ENCODE measurements around the gene PCDHGB4. TPM values are rescaled to one million over a fixed set of nuclear protein-coding genes. Genes with fewer than 3 reads are reported as not detected.
"Not testable (repeated sequence)": the region's sequence is repeated elsewhere in the genome, so short reads cannot be mapped to it uniquely, and the experiment has no call there.

PCDHGB4 gene
- polyA plus RNA-seq, 2 of the 4 experiments (the other 2 are of a cell fraction): 0.90 to 1.5 TPM

DNA sequence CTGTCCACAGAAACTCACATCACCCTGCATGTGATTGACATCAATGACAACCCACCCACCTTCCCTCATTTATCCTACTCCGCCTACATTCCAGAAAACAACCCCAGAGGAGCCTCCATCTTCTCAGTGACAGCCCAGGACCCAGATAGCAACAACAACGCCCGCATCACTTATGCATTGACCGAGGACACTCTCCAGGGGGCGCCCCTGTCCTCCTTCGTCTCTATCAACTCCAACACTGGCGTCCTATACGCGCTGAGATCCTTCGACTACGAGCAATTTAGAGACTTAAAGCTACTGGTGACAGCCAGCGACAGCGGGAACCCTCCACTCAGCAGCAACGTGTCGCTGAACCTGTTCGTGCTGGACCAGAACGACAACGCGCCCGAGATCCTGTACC is 42.2 kb upstream of the PCDHGB4 start (continued):
- no peak for TF ChIP-seq CHD2 (IDR thresholded peaks at IDR 0.05; ENCODE audit: low read length, partially characterized antibody)

DNA sequence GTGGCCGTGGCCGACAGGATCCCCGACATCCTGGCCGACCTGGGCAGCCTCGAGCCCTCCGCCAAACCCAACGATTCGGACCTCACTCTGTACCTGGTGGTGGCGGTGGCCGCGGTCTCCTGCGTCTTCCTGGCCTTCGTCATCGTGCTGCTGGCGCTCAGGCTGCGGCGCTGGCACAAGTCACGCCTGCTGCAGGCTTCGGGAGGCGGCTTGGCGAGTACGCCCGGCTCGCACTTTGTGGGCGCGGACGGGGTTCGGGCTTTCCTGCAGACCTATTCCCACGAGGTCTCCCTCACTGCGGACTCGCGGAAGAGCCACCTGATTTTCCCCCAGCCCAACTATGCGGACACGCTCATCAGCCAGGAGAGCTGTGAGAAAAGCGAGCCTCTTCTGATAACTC is 41.5 kb upstream of the PCDHGB4 start:
- FAIRE-seq; DNase-seq (ENCODE audit: low read depth in 1 of 2, low spot score in 1 of 2); POLR2A ChIA-PET; H3K27ac ChIP-seq; H3K4me1 ChIP-seq; ATAC-seq; H3K4me3 ChIP-seq; H3K4me2 ChIP-seq: not testable (repeated sequence)
- CTCF ChIA-PET: interaction anchor here (1.0 to 2.0 kb wide), 5 partner anchors 15 to 179 kb away, joined by 3 to 11 read pairs (median 4); partner anchors contain the start of genes PCDHGA1 and PCDHGA5
- WGBS (ENCODE audit: missing lambda C conversion rate): 85% methylated on average over 25 of the region's 35 CpGs
- peaks cover 20% of the 10 kb centered on the region for H3K9me3 ChIP-seq

DNA sequence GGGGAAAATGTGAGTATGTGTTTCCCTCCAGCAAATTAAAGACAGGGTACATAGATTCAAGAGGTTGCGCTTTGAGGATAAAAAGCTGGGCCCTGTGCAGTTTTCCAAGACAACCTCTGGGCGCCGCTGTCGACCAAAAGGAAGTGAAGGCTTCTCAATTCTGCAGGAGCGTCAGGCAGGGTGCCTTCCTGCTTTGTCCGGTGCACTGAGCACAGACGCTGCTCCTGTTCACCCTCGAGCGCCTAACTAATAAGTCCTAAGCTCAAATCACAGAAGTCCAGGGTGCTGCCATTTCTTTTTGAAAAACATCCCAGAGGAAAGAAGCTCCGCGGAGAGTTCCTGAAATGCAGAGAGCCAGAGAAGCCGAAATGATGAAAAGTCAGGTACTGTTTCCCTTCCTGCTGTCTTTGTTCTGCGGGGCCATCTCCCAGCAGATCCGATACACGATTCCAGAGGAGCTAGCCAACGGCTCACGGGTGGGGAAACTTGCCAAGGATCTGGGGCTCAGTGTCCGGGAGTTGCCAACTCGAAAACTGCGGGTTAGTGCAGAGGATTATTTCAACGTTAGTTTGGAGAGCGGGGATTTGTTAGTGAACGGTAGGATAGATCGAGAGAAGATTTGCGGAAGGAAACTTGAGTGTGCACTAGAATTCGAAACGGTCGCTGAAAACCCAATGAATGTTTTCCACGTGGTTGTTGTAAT is 37.4 kb upstream of the PCDHGB4 start, which contains the start of gene PCDHGB1:
PCDHGB1 (plus strand) TSS at position 183 of the 703 bp plus-strand sequence; CDS start at position 345, 162 bp downstream.
- peak within 1 kb of the TSS; percentile 69 for H3K4me2 ChIP-seq
- no peaks in the 10 kb centered on the region for H3K4me1 ChIP-seq
- POLR2A ChIA-PET: interaction anchor here (1.0 to 1.9 kb wide), 5 partner anchors 11 to 214 kb away, joined by 3 to 7 read pairs (median 4); partner anchors contain the start of genes PCDHGA1, PCDHGA2 and TAF7
- WGBS (ENCODE audit: missing lambda C conversion rate): 9% methylated on average over 29 of the region's 29 CpGs
- peaks cover 28% of the 10 kb centered on the region for H3K9me3 ChIP-seq
- peak; percentile 99 for ATAC-seq
- peak; percentile 80 to 87 for DNase-seq (ENCODE audit: low read depth in 1 of 2, low spot score in 1 of 2)
- TF ChIP-seq FOSB (CRISPR knock-in tag; IDR thresholded peaks at IDR 0.05) (no peak), CHD2 (IDR thresholded peaks at IDR 0.05; ENCODE audit: low read length, partially characterized antibody) (peak; percentile 14), RFX5 (IDR thresholded peaks at IDR 0.05) (no peak), POLR2A (IDR thresholded peaks at IDR 0.05; ENCODE audit: low read length) (peak; percentile 28), EHMT2 (IDR thresholded peaks at IDR 0.05; ENCODE audit: low read depth) (no peak), KDM5A (IDR thresholded peaks at IDR 0.05) (no peak), ZC3H11A (IDR thresholded peaks at IDR 0.05) (no peak), RAD21 (conservative IDR thresholded peaks at IDR 0.05 in 1 of 2, IDR thresholded peaks at IDR 0.05 in 1 of 2) (peak; percentile 71 to 73), NPAS2 (CRISPR knock-in tag; IDR thresholded peaks at IDR 0.05; ENCODE audit: borderline replicate concordance) (no peak), SMC3 (IDR thresholded peaks at IDR 0.05) (peak; percentile 60)
- TF ChIP-seq, protein P1, sequence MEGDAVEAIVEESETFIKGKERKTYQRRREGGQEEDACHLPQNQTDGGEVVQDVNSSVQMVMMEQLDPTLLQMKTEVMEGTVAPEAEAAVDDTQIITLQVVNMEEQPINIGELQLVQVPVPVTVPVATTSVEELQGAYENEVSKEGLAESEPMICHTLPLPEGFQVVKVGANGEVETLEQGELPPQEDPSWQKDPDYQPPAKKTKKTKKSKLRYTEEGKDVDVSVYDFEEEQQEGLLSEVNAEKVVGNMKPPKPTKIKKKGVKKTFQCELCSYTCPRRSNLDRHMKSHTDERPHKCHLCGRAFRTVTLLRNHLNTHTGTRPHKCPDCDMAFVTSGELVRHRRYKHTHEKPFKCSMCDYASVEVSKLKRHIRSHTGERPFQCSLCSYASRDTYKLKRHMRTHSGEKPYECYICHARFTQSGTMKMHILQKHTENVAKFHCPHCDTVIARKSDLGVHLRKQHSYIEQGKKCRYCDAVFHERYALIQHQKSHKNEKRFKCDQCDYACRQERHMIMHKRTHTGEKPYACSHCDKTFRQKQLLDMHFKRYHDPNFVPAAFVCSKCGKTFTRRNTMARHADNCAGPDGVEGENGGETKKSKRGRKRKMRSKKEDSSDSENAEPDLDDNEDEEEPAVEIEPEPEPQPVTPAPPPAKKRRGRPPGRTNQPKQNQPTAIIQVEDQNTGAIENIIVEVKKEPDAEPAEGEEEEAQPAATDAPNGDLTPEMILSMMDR (IDR thresholded peaks at IDR 0.05): peak; percentile 75
- TF ChIP-seq, protein P2, sequence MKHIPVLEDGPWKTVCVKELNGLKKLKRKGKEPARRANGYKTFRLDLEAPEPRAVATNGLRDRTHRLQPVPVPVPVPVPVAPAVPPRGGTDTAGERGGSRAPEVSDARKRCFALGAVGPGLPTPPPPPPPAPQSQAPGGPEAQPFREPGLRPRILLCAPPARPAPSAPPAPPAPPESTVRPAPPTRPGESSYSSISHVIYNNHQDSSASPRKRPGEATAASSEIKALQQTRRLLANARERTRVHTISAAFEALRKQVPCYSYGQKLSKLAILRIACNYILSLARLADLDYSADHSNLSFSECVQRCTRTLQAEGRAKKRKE (CRISPR knock-in tag; IDR thresholded peaks at IDR 0.05; ENCODE audit: low read depth): no peak
- CTCF ChIA-PET: interaction anchor here (0.7 to 4.4 kb wide), 31 partner anchors 10 to 269 kb away, joined by 3 to 25 read pairs (median 6); partner anchors contain the start of genes DIAPH1, PCDHB11, PCDHB6 and PCDHGA1
- peak within 1 kb of the TSS; percentile 24 to 73; a peak in 5 of 6 replicates for H3K27ac ChIP-seq
- no peak for FAIRE-seq
- H3K4me3 ChIP-seq: peak within 1 kb of the TSS; percentile 45

DNA sequence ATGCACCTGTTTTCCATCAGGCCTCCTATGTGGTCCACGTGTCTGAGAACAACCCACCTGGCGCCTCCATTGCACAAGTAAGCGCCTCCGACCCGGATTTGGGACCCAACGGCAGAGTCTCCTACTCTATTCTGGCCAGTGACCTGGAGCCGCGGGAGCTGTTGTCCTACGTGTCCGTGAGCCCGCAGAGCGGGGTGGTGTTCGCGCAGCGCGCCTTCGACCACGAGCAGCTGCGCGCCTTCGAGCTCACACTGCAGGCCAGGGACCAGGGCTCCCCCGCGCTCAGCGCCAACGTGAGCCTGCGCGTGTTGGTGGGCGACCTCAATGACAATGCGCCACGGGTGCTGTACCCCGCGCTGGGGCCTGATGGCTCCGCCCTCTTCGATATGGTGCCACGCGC is 35.9 kb upstream of the PCDHGB4 start:
- no peak for TF ChIP-seq HOXB5 (CRISPR knock-in tag; IDR thresholded peaks at IDR 0.05)
- TF ChIP-seq FOSB (CRISPR knock-in tag; IDR thresholded peaks at IDR 0.05): no peak
- no peak for TF ChIP-seq CHD4 (IDR thresholded peaks at IDR 0.05; ENCODE audit: borderline replicate concordance)
- no peak for TF ChIP-seq CHD2 (IDR thresholded peaks at IDR 0.05; ENCODE audit: low read length, partially characterized antibody)
- no peak for TF ChIP-seq KDM1A (IDR thresholded peaks at IDR 0.05; ENCODE audit: low read depth)
- TF ChIP-seq HOXA7 (CRISPR knock-in tag; IDR thresholded peaks at IDR 0.05): no peak
- TF ChIP-seq BHLHE40 (IDR thresholded peaks at IDR 0.05; ENCODE audit: low read depth, low read length): no peak
- TF ChIP-seq TFCP2L1 (CRISPR knock-in tag; IDR thresholded peaks at IDR 0.05): no peak
- DNase-seq (ENCODE audit: low read depth in 1 of 2, low spot score in 1 of 2) (no peak), FAIRE-seq (no peak), ATAC-seq (no peak)
- Histone ChIP-seq H3K4me2 (no peak overlapping the region), H3K27ac (no peak overlapping the region), H3K4me1 (no peaks in the 10 kb centered on the region), H3K9me3 (peaks cover 31% of the 10 kb centered on the region), H3K4me3 (no peak overlapping the region)
- POLR2A ChIA-PET: no interaction called here
- CTCF ChIA-PET: interaction anchor here (0.6 to 4.4 kb wide), 8 partner anchors 13 to 215 kb away, joined by 3 to 21 read pairs (median 8); partner anchors contain the start of genes PCDHGA2, PCDHGA5, PCDHGA7 and PCDHGB3
- WGBS (ENCODE audit: missing lambda C conversion rate): 93% methylated on average over 23 of the region's 36 CpGs
